Kidney (tissue), 2 donors: ENCODE data around the gene GAPDH. TPM values are rescaled to one million over a fixed set of nuclear protein-coding genes. Genes with fewer than 3 reads are reported as not detected.

ENCODE experiments used
- polyA plus RNA-seq: library from polyadenylated mRNA; stranded (reverse); fragments of 350-450 nt; fragmentation: Illumina TruSeq; extraction: RNeasy Lipid Tissue Mini Kit (QIAGEN cat#74804); gene quantifications from one replicate; pipeline ENCODE4 v1.2.3, GENCODE V29; 2014; ENCODE audit warnings: low read depth, low replicate concordance; ENCODE audit not compliant: insufficient read depth
- total RNA-seq: library from RNA; stranded (reverse); fragmentation: NEBNext Ultra II Directional; extraction: Animal tissue kit (Norgen Biotek cat#: 25700); gene quantifications from one replicate; pipeline ENCODE4 v1.2.1, GENCODE V29; 2021
- donor health status: DM: yes; HTN: yes; CAD: no.

Gene GAPDH
- total and polyA plus RNA-seq, 2 donors from 2014 or later: 1,501 to 4,871 TPM

Other genes starting within 250 kb of the GAPDH start
- gene PLEKHG6, start 223.8 kb upstream of the GAPDH start, total RNA-seq: 2.5 TPM
- gene PLEKHG6, start 223.8 kb upstream of the GAPDH start, polyA plus RNA-seq: 2.9 TPM
- 186 TPM for gene TNFRSF1A, start 192.4 kb upstream of the GAPDH start, total RNA-seq
- gene TNFRSF1A, start 192.4 kb upstream of the GAPDH start, polyA plus RNA-seq: 99.6 TPM
- gene SCNN1A, start 159.0 kb upstream of the GAPDH start, total RNA-seq: 452 TPM
- 225 TPM for gene SCNN1A, start 159.0 kb upstream of the GAPDH start, polyA plus RNA-seq
- gene LTBR, start 150.4 kb upstream of the GAPDH start, total RNA-seq: 114 TPM
- gene LTBR, start 150.4 kb upstream of the GAPDH start, polyA plus RNA-seq: 77.8 TPM
- gene CD27, start 89.6 kb upstream of the GAPDH start, total RNA-seq: 6.6 TPM
- gene CD27, start 89.6 kb upstream of the GAPDH start, polyA plus RNA-seq: not detected
- 44.7 TPM for gene TAPBPL, start 82.5 kb upstream of the GAPDH start, total RNA-seq
- gene TAPBPL, start 82.5 kb upstream of the GAPDH start, polyA plus RNA-seq: 34.5 TPM
- gene VAMP1, start 63.8 kb upstream of the GAPDH start, total RNA-seq: 13.2 TPM
- gene VAMP1, start 63.8 kb upstream of the GAPDH start, polyA plus RNA-seq: 4.9 TPM
- 132 TPM for gene MRPL51, start 41.3 kb upstream of the GAPDH start, total RNA-seq
- gene MRPL51, start 41.3 kb upstream of the GAPDH start, polyA plus RNA-seq: 268 TPM
- 23.4 TPM for gene NCAPD2, start 40.4 kb upstream of the GAPDH start, total RNA-seq
- gene NCAPD2, start 40.4 kb upstream of the GAPDH start, polyA plus RNA-seq: 4.5 TPM
- 21.5 TPM for gene IFFO1, start 21.5 kb downstream of the GAPDH start, total RNA-seq
- 11.5 TPM for gene IFFO1, start 21.5 kb downstream of the GAPDH start, polyA plus RNA-seq
- 29.7 TPM for gene NOP2, start 33.8 kb downstream of the GAPDH start, total RNA-seq
- gene NOP2, start 33.8 kb downstream of the GAPDH start, polyA plus RNA-seq: 12.2 TPM
- gene CHD4, start 72.9 kb downstream of the GAPDH start, total RNA-seq: 224 TPM
- gene CHD4, start 72.9 kb downstream of the GAPDH start, polyA plus RNA-seq: 109 TPM
- gene LPAR5, start 101.4 kb downstream of the GAPDH start, total RNA-seq: 4.9 TPM
- 0.97 TPM for gene LPAR5, start 101.4 kb downstream of the GAPDH start, polyA plus RNA-seq
- gene ACRBP, start 112.9 kb downstream of the GAPDH start, total RNA-seq: 3.4 TPM
- gene ACRBP, start 112.9 kb downstream of the GAPDH start, polyA plus RNA-seq: 2.1 TPM
- 42.6 TPM for gene ING4, start 128.6 kb downstream of the GAPDH start, total RNA-seq
- gene ING4, start 128.6 kb downstream of the GAPDH start, polyA plus RNA-seq: 56.0 TPM
- 51.6 TPM for gene ZNF384, start 154.9 kb downstream of the GAPDH start, total RNA-seq
- gene ZNF384, start 154.9 kb downstream of the GAPDH start, polyA plus RNA-seq: 19.7 TPM
- 0.63 TPM for gene PIANP, start 166.3 kb downstream of the GAPDH start, total RNA-seq
- gene PIANP, start 166.3 kb downstream of the GAPDH start, polyA plus RNA-seq: 0.45 TPM
- 71.9 TPM for gene COPS7A, start 189.5 kb downstream of the GAPDH start, total RNA-seq
- gene COPS7A, start 189.5 kb downstream of the GAPDH start, polyA plus RNA-seq: 94.1 TPM
- 141 TPM for gene MLF2, start 218.6 kb downstream of the GAPDH start, total RNA-seq
- gene MLF2, start 218.6 kb downstream of the GAPDH start, polyA plus RNA-seq: 289 TPM
- gene PTMS, start 231.8 kb downstream of the GAPDH start, total RNA-seq: 269 TPM
- 590 TPM for gene PTMS, start 231.8 kb downstream of the GAPDH start, polyA plus RNA-seq
- gene LAG3, start 238.0 kb downstream of the GAPDH start, total RNA-seq: 1.3 TPM
- gene LAG3, start 238.0 kb downstream of the GAPDH start, polyA plus RNA-seq: not detected